DND-41 (cell line): Measurements from ENCODE around the gene PRAMEF11.

Source experiments
- EZH2 ChIP-seq: IDR thresholded peaks from 3 replicates; pipeline ENCODE4 v1.6.1; 2012; ENCODE audit warnings: borderline replicate concordance, low read depth, mild to moderate bottlenecking, moderate library complexity, low read length, inconsistent platforms; ENCODE audit not compliant: severe bottlenecking
- TF ChIP-seq, protein P1 (sequence below): IDR thresholded peaks from 2 replicates; pipeline ENCODE4 v1.5.1; 2012; ENCODE audit warnings: borderline replicate concordance, low read length, moderate library complexity, mild to moderate bottlenecking; ENCODE audit not compliant: poor library complexity, severe bottlenecking; ENCODE audit errors: extremely low read depth

DNA sequence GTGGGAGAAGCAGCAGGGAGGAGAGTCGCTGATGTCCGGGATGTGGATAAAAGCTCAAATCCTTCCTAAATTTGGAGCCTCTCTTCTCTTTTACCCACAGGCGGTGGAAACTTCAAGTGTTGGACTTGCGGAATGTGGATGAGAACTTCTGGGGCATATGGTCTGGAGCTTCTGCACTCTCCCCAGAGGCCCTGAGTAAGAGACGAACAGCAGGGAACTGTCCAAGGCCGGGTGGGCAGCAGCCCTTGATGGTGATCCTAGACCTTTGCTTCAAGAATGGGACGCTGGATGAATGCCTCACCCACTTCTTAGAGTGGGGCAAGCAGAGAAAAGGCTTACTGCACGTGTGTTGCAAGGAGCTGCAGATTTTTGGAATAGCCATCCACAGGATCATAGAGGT, 55.8 kb downstream of the PRAMEF11 start:
- TF ChIP-seq, protein P1, sequence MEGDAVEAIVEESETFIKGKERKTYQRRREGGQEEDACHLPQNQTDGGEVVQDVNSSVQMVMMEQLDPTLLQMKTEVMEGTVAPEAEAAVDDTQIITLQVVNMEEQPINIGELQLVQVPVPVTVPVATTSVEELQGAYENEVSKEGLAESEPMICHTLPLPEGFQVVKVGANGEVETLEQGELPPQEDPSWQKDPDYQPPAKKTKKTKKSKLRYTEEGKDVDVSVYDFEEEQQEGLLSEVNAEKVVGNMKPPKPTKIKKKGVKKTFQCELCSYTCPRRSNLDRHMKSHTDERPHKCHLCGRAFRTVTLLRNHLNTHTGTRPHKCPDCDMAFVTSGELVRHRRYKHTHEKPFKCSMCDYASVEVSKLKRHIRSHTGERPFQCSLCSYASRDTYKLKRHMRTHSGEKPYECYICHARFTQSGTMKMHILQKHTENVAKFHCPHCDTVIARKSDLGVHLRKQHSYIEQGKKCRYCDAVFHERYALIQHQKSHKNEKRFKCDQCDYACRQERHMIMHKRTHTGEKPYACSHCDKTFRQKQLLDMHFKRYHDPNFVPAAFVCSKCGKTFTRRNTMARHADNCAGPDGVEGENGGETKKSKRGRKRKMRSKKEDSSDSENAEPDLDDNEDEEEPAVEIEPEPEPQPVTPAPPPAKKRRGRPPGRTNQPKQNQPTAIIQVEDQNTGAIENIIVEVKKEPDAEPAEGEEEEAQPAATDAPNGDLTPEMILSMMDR = no peak
- no peak for TF ChIP-seq EZH2
